WTC11 (cell line): Measurements from ENCODE around the gene BUD13. TPM values are rescaled to one million over a fixed set of nuclear protein-coding genes. Genes with fewer than 3 reads are reported as not detected.

Experiments
- ATAC-seq: fragments of 200-7000 bp; cut with Tn5 transposase; 2 replicates; pipeline ENCODE4 v1.10.0; 2021; ENCODE audit warnings: mild to moderate bottlenecking, moderate library complexity
- Bru-seq: library from RNA; stranded (reverse); fragments of 400-500 nt; gene quantifications from one replicate; lab custom pipeline; 2021; lab: Mats Ljungman, UMichigan
- CTCF ChIA-PET: fragments of 300-600 bp; sonication (Branson Sonifier 250); formaldehyde crosslinking; loops from one replicate; lab custom pipeline; 2021; ENCODE audit warnings: antibody characterized with exemption; lab: Charles Lee
- POLR2A ChIA-PET: fragments of 350-600 bp; sonication (Branson Sonifier 250); formaldehyde crosslinking; loops from one replicate; lab custom pipeline; 2021; ENCODE audit warnings: antibody characterized with exemption; lab: Charles Lee
- DNase-seq: peaks from one replicate; pipeline ENCODE4 v3.0.0; 2021; ENCODE audit warnings: low spot score
- H3K27ac Mint-ChIP-seq: 2 replicates; pipeline ENCODE4 v1.8.0; 2021; ENCODE audit warnings: mixed read lengths
- H3K27me3 Mint-ChIP-seq: 2 replicates; pipeline ENCODE4 v1.8.0; 2021; ENCODE audit warnings: low read depth, mild to moderate bottlenecking, moderate library complexity, mixed read lengths
- H3K36me3 Mint-ChIP-seq: 2 replicates; pipeline ENCODE4 v1.8.0; 2021; ENCODE audit warnings: mixed read lengths
- H3K4me1 Mint-ChIP-seq: 2 replicates; pipeline ENCODE4 v1.8.0; 2022; ENCODE audit warnings: mixed read lengths
- H3K4me3 Mint-ChIP-seq: 2 replicates; pipeline ENCODE4 v1.8.0; 2021; ENCODE audit warnings: mild to moderate bottlenecking, moderate library complexity, mixed read lengths
- H3K9me3 Mint-ChIP-seq: 2 replicates; pipeline ENCODE4 v1.8.0; 2021; ENCODE audit warnings: mixed read lengths
- ELF4 ChIP-seq: sonication (generic); formaldehyde crosslinking; IDR thresholded peaks from 2 replicates; pipeline ENCODE4 v1.8.1; 2022; ENCODE audit warnings: low read depth, mild to moderate bottlenecking, moderate library complexity, missing genetic modification reagents
- FOXP1 ChIP-seq: sonication (generic); formaldehyde crosslinking; IDR thresholded peaks from 2 replicates; pipeline ENCODE4 v1.8.0; 2022; ENCODE audit warnings: missing genetic modification reagents, mild to moderate bottlenecking, moderate library complexity, borderline replicate concordance
- IRF2 ChIP-seq: sonication (generic); formaldehyde crosslinking; IDR thresholded peaks from 2 replicates; pipeline ENCODE4 v1.8.0; 2022; ENCODE audit warnings: low read depth, missing genetic modification reagents, borderline replicate concordance
- MYBL2 ChIP-seq: sonication (generic); formaldehyde crosslinking; IDR thresholded peaks from 2 replicates; pipeline ENCODE4 v1.8.1; 2023; ENCODE audit warnings: mild to moderate bottlenecking, moderate library complexity, missing genetic modification reagents
- NFATC4 ChIP-seq: fragments of 250-450 bp; sonication (Bioruptor Pico); IDR thresholded peaks from 2 replicates; pipeline ENCODE4 v1.9.0; 2021; ENCODE audit warnings: mild to moderate bottlenecking
- NFE2L1 ChIP-seq: sonication (generic); formaldehyde crosslinking; IDR thresholded peaks from 2 replicates; pipeline ENCODE4 v1.8.1; 2023; ENCODE audit warnings: missing genetic modification reagents
- NR3C1 ChIP-seq: sonication (generic); formaldehyde crosslinking; conservative IDR thresholded peaks from 2 replicates; pipeline ENCODE4 v1.8.1; 2023; ENCODE audit warnings: low read depth, mild to moderate bottlenecking, missing genetic modification reagents
- RELA ChIP-seq: sonication (generic); formaldehyde crosslinking; IDR thresholded peaks from 2 replicates; pipeline ENCODE4 v1.8.1; 2022; ENCODE audit warnings: missing genetic modification reagents, mild to moderate bottlenecking, borderline replicate concordance
- SP1 ChIP-seq: sonication (generic); formaldehyde crosslinking; conservative IDR thresholded peaks from 2 replicates; pipeline ENCODE4 v1.8.1; 2022; ENCODE audit warnings: missing genetic modification reagents
- TEAD1 ChIP-seq: sonication (generic); formaldehyde crosslinking; IDR thresholded peaks from 2 replicates; pipeline ENCODE4 v1.8.0; 2022; ENCODE audit warnings: mild to moderate bottlenecking, missing genetic modification reagents
- ZNF263 ChIP-seq: sonication (generic); formaldehyde crosslinking; IDR thresholded peaks from 2 replicates; pipeline ENCODE4 v1.8.1; 2022; ENCODE audit warnings: low read depth, mild to moderate bottlenecking, moderate library complexity, missing genetic modification reagents
- long read RNA-seq, 3 experiments: library from RNA in 1 of 3; library from capped mRNA in 1 of 3; library from polyadenylated mRNA in 1 of 3; unstranded in 2 of 3; stranded (forward) in 1 of 3; transcript quantifications; one replicate each; pipeline ENCODE4 v2.0.0, GENCODE V29; 2021
- total RNA-seq: library from RNA; stranded (reverse); gene quantifications from 3 replicates; pipeline ENCODE4 v1.2.3, GENCODE V29; 2021
- TF ChIP-seq, protein P1 (sequence below): sonication (generic); formaldehyde crosslinking; IDR thresholded peaks from 2 replicates; pipeline ENCODE4 v1.8.0; 2022; ENCODE audit warnings: mild to moderate bottlenecking, missing genetic modification reagents
- TF ChIP-seq, protein P2 (sequence below): sonication (generic); formaldehyde crosslinking; IDR thresholded peaks from 2 replicates; pipeline ENCODE4 v1.8.1; 2022; ENCODE audit warnings: mild to moderate bottlenecking, moderate library complexity, missing genetic modification reagents
- TF ChIP-seq, protein P3 (sequence below): sonication (generic); formaldehyde crosslinking; IDR thresholded peaks from 2 replicates; pipeline ENCODE4 v1.8.1; 2023; ENCODE audit warnings: mild to moderate bottlenecking, missing genetic modification reagents, moderate library complexity
- TF ChIP-seq, protein P4 (sequence below): sonication (generic); formaldehyde crosslinking; IDR thresholded peaks from 2 replicates; pipeline ENCODE4 v1.8.1; 2022; ENCODE audit warnings: low read depth, mild to moderate bottlenecking, moderate library complexity, missing genetic modification reagents, borderline replicate concordance
- TF ChIP-seq, protein P5 (sequence below): fragments of 200-600 bp; IDR thresholded peaks from 2 replicates; pipeline ENCODE4 v1.8.0; 2022; ENCODE audit warnings: antibody characterized with exemption
- TF ChIP-seq, protein P6 (sequence below): sonication (generic); formaldehyde crosslinking; IDR thresholded peaks from 2 replicates; pipeline ENCODE4 v1.8.0; 2022; ENCODE audit warnings: mild to moderate bottlenecking, missing genetic modification reagents
- TF ChIP-seq, protein P7 (sequence below): sonication (generic); formaldehyde crosslinking; IDR thresholded peaks from 2 replicates; pipeline ENCODE4 v1.8.1; 2023; ENCODE audit warnings: mild to moderate bottlenecking, moderate library complexity, missing genetic modification reagents

BUD13 gene, protein sequence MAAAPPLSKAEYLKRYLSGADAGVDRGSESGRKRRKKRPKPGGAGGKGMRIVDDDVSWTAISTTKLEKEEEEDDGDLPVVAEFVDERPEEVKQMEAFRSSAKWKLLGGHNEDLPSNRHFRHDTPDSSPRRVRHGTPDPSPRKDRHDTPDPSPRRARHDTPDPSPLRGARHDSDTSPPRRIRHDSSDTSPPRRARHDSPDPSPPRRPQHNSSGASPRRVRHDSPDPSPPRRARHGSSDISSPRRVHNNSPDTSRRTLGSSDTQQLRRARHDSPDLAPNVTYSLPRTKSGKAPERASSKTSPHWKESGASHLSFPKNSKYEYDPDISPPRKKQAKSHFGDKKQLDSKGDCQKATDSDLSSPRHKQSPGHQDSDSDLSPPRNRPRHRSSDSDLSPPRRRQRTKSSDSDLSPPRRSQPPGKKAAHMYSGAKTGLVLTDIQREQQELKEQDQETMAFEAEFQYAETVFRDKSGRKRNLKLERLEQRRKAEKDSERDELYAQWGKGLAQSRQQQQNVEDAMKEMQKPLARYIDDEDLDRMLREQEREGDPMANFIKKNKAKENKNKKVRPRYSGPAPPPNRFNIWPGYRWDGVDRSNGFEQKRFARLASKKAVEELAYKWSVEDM
- total RNA-seq: 20.7 to 24.6 TPM (median 22.4 TPM) in 3 replicates
- percentile 81 among the genes with signal in this experiment for Bru-seq, nascent RNA
- long read RNA-seq, experiment 1, transcript BUD13-201 (10 exons, 2,196 nt): major isoform, 45 of 58 reads
- long read RNA-seq, experiment 1, partial matches to known transcripts: 2 of 58 reads
- long read RNA-seq, experiment 1, other reads (novel, unspliced or antisense): 11 of 58 reads
- long read RNA-seq, experiment 2, transcript BUD13-201 (10 exons, 2,196 nt): major isoform, 17 of 32 reads
- long read RNA-seq, experiment 2, partial matches to known transcripts: 10 of 32 reads
- long read RNA-seq, experiment 2, other reads (novel, unspliced or antisense): 5 of 32 reads
- long read RNA-seq, experiment 3, transcript BUD13-201 (10 exons, 2,196 nt): major isoform, 20 of 25 reads
- long read RNA-seq, experiment 3, partial matches to known transcripts: 4 of 25 reads
- long read RNA-seq, experiment 3, other reads (novel, unspliced or antisense): 1 of 25 reads

DNA sequence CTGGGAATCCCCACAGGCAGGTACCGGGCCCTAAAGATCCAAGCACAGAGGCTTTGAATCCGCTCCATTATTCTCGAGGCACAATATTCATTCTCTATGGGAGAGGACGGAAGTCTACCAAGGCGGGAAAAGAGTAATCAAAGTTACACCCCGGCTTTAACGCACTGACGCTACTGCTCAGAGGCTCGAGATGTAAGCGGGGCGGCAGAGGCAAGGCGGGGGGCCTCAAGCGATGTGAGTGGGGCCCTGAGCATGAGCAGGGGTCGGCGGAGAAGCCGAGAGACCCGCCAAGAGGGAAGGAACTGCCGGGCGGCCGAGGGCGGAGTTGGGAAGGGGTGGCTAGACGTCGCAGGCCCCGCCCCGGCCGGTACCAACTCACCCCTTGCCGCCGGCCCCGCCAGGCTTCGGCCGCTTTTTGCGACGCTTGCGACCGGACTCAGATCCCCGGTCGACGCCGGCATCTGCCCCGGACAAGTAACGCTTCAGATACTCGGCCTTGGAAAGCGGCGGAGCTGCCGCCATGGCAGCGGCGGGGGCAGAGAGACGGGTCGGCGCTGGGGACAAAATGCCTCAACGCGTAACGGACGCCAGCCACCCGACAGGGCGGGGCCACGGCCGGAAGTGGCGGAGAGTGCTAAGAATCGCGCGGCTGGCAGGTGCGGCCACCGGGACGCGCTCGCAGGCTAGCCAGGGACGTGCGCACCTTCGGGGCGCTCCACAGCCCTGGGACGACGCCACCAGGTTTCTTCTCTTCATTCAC is at the start of gene BUD13:
Gene BUD13, minus strand, starts transcription at position 545 of the 760 bp plus-strand sequence. Its CDS starts 23 bp downstream, at position 522.
- CTCF ChIA-PET: interaction anchor here (0.6 to 2.0 kb wide), 5 partner anchors 14 to 407 kb away, joined by 3 to 13 read pairs (median 7); partner anchors contain the start of gene APOA5
- peak; percentile 91 for DNase-seq
- Mint-ChIP-seq H3K27ac (peak within 1 kb of the TSS; percentile 96), H3K4me3 (peak within 1 kb of the TSS; percentile 95), H3K27me3 (no peaks in the 10 kb centered on the region), H3K9me3 (no peaks in the 10 kb centered on the region), H3K36me3 (peaks cover 29% of the 10 kb centered on the region), H3K4me1 (peaks cover 22% of the 10 kb centered on the region)
- POLR2A ChIA-PET: interaction anchor here (1.4 kb wide), 1 partner anchor 63 kb away, joined by 3 read pairs; no protein-coding TSS in a partner anchor
- ATAC-seq: peak; percentile 92
- TF ChIP-seq, protein P1, sequence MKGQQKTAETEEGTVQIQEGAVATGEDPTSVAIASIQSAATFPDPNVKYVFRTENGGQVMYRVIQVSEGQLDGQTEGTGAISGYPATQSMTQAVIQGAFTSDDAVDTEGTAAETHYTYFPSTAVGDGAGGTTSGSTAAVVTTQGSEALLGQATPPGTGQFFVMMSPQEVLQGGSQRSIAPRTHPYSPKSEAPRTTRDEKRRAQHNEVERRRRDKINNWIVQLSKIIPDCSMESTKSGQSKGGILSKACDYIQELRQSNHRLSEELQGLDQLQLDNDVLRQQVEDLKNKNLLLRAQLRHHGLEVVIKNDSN (CRISPR knock-in tag): peak; percentile 33; the same call in 1 of the 2 replicates
- TF ChIP-seq, protein P2, sequence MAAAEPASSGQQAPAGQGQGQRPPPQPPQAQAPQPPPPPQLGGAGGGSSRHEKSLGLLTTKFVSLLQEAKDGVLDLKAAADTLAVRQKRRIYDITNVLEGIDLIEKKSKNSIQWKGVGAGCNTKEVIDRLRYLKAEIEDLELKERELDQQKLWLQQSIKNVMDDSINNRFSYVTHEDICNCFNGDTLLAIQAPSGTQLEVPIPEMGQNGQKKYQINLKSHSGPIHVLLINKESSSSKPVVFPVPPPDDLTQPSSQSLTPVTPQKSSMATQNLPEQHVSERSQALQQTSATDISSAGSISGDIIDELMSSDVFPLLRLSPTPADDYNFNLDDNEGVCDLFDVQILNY: 0 out of 2 replicates have a peak, but pooled peaks have one; percentile 73
- TF ChIP-seq NFE2L1 (CRISPR knock-in tag) (peak; percentile 75), ZNF263 (CRISPR knock-in tag) (no peak), TEAD1 (CRISPR knock-in tag) (peak; percentile 90), FOXP1 (CRISPR knock-in tag) (peak; percentile 95), IRF2 (no peak), MYBL2 (CRISPR knock-in tag) (peak; percentile 95), SP1 (CRISPR knock-in tag) (peak; percentile 99), RELA (CRISPR knock-in tag) (no peak), NFATC4 (CRISPR knock-in tag) (no peak), NR3C1 (CRISPR knock-in tag) (no peak), ELF4 (CRISPR knock-in tag) (0 out of 2 replicates have a peak, but pooled peaks have one; percentile 72)
- TF ChIP-seq, protein P3, sequence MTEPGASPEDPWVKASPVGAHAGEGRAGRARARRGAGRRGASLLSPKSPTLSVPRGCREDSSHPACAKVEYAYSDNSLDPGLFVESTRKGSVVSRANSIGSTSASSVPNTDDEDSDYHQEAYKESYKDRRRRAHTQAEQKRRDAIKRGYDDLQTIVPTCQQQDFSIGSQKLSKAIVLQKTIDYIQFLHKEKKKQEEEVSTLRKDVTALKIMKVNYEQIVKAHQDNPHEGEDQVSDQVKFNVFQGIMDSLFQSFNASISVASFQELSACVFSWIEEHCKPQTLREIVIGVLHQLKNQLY (CRISPR knock-in tag): 0 out of 2 replicates have a peak, but pooled peaks have one; percentile 48
- TF ChIP-seq, protein P4, sequence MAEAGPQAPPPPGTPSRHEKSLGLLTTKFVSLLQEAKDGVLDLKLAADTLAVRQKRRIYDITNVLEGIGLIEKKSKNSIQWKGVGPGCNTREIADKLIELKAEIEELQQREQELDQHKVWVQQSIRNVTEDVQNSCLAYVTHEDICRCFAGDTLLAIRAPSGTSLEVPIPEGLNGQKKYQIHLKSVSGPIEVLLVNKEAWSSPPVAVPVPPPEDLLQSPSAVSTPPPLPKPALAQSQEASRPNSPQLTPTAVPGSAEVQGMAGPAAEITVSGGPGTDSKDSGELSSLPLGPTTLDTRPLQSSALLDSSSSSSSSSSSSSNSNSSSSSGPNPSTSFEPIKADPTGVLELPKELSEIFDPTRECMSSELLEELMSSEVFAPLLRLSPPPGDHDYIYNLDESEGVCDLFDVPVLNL (CRISPR knock-in tag): peak; percentile 61; the same call in 1 of the 2 replicates
- TF ChIP-seq, protein P5, sequence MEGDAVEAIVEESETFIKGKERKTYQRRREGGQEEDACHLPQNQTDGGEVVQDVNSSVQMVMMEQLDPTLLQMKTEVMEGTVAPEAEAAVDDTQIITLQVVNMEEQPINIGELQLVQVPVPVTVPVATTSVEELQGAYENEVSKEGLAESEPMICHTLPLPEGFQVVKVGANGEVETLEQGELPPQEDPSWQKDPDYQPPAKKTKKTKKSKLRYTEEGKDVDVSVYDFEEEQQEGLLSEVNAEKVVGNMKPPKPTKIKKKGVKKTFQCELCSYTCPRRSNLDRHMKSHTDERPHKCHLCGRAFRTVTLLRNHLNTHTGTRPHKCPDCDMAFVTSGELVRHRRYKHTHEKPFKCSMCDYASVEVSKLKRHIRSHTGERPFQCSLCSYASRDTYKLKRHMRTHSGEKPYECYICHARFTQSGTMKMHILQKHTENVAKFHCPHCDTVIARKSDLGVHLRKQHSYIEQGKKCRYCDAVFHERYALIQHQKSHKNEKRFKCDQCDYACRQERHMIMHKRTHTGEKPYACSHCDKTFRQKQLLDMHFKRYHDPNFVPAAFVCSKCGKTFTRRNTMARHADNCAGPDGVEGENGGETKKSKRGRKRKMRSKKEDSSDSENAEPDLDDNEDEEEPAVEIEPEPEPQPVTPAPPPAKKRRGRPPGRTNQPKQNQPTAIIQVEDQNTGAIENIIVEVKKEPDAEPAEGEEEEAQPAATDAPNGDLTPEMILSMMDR: no peak
- TF ChIP-seq, protein P6, sequence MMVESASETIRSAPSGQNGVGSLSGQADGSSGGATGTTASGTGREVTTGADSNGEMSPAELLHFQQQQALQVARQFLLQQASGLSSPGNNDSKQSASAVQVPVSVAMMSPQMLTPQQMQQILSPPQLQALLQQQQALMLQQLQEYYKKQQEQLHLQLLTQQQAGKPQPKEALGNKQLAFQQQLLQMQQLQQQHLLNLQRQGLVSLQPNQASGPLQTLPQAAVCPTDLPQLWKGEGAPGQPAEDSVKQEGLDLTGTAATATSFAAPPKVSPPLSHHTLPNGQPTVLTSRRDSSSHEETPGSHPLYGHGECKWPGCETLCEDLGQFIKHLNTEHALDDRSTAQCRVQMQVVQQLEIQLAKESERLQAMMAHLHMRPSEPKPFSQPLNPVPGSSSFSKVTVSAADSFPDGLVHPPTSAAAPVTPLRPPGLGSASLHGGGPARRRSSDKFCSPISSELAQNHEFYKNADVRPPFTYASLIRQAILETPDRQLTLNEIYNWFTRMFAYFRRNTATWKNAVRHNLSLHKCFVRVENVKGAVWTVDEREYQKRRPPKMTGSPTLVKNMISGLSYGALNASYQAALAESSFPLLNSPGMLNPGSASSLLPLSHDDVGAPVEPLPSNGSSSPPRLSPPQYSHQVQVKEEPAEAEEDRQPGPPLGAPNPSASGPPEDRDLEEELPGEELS (CRISPR knock-in tag): peak; percentile 84; the same call in 1 of the 2 replicates
- TF ChIP-seq, protein P7, sequence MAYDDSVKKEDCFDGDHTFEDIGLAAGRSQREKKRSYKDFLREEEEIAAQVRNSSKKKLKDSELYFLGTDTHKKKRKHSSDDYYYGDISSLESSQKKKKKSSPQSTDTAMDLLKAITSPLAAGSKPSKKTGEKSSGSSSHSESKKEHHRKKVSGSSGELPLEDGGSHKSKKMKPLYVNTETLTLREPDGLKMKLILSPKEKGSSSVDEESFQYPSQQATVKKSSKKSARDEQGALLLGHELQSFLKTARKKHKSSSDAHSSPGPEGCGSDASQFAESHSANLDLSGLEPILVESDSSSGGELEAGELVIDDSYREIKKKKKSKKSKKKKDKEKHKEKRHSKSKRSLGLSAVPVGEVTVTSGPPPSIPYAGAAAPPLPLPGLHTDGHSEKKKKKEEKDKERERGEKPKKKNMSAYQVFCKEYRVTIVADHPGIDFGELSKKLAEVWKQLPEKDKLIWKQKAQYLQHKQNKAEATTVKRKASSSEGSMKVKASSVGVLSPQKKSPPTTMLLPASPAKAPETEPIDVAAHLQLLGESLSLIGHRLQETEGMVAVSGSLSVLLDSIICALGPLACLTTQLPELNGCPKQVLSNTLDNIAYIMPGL (CRISPR knock-in tag): peak; percentile 90
